NCI-H446 (cell line): ENCODE results near the gene DHRS4L2.

Source experiments
- DNase-seq, 2 experiments: peaks; one replicate each; lab custom pipeline; 2025; lab: John Stamatoyannopoulos, UW

DHRS4L2 gene

GRCh38 chr14:24053548-24054323 is 65.0 kb downstream of the DHRS4L2 start:
- DNase-seq: no peak

- DNase-seq: no peak
Measured at GRCh38 chr14:24054324-24054641, 65.6 kb downstream of the DHRS4L2 start.

- DNase-seq: no peak
Measured at GRCh38 chr14:24054646-24055045, 65.9 kb downstream of the DHRS4L2 start.
